Retinal pigment epithelial cell (primary cell): ENCODE measurements around the gene ARHGAP27.
A peak's percentile ranks its signal among the peaks of the same experiment; 100 is the strongest.

ENCODE experiments used
- DNase-seq: peaks from one replicate; pipeline ENCODE4 v3.0.0-alpha.2; 2010; ENCODE audit warnings: low read depth
- H3K4me3 ChIP-seq: 2 replicates; pipeline ENCODE4 v1.5.1; 2011; ENCODE audit warnings: mild to moderate bottlenecking, low read length, control low read depth, moderate library complexity
- TF ChIP-seq, protein P1 (sequence below): conservative IDR thresholded peaks from 2 replicates; pipeline ENCODE4 v1.5.1; 2011; ENCODE audit warnings: low read depth, low read length, control low read depth, inconsistent platforms

The ARHGAP27 gene

GRCh38 chr17:45436161-45436560 is 3.5 kb upstream of the ARHGAP27 start:
- TF ChIP-seq, protein P1, sequence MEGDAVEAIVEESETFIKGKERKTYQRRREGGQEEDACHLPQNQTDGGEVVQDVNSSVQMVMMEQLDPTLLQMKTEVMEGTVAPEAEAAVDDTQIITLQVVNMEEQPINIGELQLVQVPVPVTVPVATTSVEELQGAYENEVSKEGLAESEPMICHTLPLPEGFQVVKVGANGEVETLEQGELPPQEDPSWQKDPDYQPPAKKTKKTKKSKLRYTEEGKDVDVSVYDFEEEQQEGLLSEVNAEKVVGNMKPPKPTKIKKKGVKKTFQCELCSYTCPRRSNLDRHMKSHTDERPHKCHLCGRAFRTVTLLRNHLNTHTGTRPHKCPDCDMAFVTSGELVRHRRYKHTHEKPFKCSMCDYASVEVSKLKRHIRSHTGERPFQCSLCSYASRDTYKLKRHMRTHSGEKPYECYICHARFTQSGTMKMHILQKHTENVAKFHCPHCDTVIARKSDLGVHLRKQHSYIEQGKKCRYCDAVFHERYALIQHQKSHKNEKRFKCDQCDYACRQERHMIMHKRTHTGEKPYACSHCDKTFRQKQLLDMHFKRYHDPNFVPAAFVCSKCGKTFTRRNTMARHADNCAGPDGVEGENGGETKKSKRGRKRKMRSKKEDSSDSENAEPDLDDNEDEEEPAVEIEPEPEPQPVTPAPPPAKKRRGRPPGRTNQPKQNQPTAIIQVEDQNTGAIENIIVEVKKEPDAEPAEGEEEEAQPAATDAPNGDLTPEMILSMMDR, result no peak
- DNase-seq, result no peak

GRCh38 chr17:45435481-45435880 is 2.8 kb upstream of the ARHGAP27 start:
- no peak for DNase-seq
- no peak overlapping the region for H3K4me3 ChIP-seq
- TF ChIP-seq, protein P1, result no peak

More at GRCh38 chr17:45436161-45436560, 3.5 kb upstream of the ARHGAP27 start:
- no peak overlapping the region for H3K4me3 ChIP-seq

GRCh38 chr17:45433159-45433535 is 477 bp upstream of the ARHGAP27 start:
- DNase-seq, result no peak
- TF ChIP-seq, protein P1, result no peak
- no peak overlapping the region for H3K4me3 ChIP-seq

DNA sequence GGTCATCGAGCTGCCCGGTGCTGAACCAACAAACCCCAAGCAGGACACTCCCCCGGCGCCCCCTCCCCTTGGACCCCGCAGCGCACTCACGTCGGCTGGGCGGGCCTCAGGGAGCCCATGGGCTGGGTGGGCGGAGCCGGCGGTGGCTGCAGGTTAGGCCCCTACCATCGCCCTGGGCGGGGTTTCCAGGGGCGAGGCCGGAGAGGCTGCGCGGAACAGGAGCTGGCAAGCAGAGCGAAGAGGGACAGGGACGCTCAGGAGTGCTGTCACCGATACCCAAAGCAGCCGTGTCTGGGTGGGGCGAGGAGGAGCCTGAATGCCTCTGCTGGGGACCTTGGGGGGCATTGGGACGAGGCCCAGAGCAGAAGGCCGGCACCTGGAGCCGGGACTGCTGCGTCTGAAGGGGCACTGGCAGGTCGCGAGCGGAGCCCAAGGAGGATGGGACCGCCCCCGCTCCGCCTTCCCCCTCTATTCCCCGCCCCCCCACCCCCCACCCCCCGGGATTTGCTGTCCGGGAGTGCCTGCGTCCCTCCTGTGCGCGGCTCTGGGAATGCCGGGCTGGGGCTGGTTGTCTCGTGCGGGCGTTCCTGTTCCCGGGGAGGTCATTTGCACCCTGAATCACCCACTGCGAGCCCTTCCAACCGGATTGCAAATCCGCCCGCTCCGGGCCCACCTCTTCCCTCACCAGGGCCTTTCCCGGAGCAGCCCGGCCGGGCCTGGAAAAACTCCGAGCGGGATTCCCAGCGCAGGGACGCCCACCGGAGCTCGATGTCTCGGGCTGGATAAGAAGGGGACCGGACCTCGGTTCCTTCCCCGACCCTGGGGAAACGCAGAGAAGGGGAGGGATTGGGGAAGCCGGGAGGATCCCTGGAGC is 902 bp downstream of the ARHGAP27 start:
- H3K4me3 ChIP-seq, result peak overlapping the region; percentile 55
- no peak for DNase-seq
- TF ChIP-seq, protein P1, result no peak

DNA sequence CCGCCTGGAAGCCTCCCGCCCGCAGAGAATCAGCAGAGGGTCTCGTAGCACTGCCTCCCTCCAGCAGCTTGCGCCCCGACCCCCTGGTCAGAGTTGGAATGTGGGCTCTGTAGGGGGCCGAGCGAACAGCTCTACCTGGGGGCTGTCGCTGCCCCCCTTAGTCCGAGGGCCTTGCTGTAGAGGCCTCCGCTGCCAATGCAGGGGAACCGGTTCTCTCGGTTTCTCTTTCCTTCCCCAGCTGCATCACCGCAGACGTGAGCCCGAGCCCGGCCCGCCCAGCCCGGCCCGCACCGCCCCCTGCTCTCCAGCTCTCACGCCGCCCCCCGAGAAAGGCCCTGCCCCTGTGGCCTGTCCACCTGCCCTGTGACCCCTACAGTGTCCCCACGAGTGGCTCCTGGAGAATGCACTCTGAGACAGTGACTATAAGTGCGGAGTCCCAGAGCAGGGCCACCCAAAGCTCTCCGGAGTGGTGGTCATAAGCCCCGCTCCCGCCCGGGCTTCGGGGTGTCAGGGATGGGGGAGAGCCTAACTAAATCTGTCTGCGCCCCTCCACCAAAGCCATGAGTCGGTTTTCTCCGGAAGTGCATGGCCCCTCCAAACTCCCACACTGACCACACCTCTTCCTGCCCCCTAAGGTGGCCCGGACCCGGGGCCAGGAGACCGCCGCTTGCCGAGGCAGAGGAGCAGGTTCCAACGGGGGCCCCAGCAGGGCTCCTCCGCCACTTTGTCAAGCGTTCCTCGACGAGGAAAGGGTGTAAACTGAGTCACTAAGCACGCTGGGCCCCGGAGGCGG is 1.7 kb downstream of the ARHGAP27 start:
- TF ChIP-seq, protein P1, result no peak
- H3K4me3 ChIP-seq, result peak overlapping the region; percentile 55
- DNase-seq, result no peak

DNA sequence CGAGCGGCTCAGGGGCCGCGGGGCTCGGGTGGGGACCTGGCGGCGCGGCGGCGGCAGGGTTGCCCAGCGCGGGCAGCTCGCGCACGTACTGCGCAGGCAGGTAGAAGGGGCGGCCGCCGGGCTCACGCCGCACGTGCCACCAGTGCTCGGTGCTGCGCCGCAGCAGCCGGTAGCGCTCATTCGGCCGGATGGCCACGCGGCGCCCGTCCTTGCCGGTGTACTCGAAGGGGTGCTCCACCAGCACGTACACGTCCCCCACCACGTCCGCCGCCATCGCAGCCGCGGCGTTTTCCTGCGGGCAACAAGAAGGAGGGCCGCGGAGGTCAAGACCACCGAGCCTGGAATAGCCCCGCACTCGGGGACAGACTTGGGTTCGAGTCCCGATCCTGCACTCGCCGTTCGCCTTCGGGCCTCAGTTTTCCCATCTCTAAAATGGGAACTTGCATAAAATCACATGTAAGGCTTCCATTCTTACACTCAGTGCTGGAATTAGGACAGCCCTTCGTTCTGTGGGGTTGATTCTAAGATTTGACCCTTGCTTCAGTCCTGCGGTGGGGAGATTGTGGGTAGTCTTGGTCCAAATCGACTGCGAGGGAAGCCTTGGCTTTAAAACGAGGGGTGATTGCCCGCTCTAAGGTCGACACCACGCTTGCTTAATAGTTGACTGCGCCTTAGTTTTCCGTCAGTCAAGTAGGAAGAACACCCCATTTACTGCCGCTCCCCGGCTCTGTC is 2.5 kb downstream of the ARHGAP27 start:
- H3K4me3 ChIP-seq, result no peak overlapping the region
- DNase-seq, result no peak
- TF ChIP-seq, protein P1, result no peak
